ENCODE measurements around the gene DYNLT3.

Gene DYNLT3

DNA sequence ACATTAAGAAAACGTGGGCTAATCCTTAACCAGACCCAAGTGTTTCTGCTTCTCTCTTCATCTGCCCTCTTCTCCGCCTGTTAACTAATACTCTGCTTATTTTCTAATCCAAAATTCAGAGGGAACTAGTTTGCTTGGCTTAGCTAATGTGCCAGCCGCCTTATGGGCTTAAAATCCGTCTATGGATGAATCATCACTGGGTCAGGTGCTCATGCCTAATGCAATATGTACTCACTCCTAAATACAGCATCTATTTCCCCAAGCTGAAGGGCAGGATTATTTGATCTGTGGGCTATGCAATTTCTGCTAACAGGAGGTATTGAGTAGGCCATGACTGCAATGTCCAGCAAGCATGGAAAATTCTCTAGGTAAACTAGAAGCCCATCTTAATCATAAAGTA, 12.4 kb downstream of the DYNLT3 start:
- DNase-seq = no peak

GRCh38 chrX:37830371-37830770, 17.0 kb downstream of the DYNLT3 start:
- DNase-seq = no peak

DNA sequence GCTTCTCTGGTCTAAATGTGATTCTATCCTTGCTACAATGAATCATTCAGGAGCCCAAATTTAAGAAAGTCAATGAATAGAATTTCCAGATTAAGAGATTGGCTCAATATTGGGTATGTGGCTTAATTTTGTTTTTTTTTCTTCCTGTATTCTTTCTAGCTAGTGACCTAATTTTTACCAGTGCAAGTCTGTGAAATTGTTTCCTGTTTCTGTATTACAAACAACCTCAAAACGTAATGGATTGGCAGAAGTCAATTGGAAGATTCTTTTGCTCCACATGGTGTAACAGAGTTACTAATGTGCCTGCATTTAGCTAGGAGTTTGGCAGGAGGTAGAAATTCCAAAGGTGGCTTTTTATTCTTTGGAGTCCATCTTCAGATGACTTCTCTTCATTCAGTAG, 17.6 kb downstream of the DYNLT3 start:
- no peak for DNase-seq

- peak; percentile 49 for DNase-seq
Measured at GRCh38 chrX:37825215-37825842, 22.0 kb downstream of the DYNLT3 start.

DNA sequence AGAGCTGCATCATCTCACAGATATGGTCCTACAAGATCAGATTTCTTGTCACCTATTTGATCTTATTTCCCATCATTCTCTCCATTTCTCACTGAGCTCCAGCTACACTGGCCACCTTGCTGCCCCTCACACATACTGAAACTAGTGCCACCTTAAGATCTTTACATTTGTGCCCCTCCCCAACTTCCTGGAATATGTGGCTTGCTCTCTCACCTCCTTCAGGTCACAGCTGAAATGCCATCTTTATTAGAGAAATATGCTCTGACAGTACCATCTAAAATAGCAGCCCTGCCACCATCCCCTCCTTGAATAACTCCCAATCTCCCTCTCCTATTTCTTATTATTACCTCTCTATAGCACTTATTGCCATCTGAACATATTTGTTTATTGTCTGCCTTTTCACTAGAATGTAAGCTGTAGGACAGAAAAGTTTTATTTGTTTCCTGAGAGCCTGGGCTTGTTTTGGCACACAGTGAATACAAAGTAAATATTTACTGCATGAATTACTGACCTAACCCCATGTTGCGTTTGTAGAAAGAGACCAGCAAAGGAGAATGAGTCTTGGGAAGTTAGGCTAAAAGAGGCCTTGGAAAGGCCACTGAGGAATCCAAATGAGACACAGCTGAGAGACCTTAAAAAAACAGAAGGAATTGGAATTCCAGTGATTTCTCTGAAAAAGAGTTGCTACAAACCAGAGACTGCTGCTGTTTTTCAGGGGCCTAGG, 22.7 kb downstream of the DYNLT3 start:
- DNase-seq = no peak

GRCh38 chrX:37820646-37821045, 26.7 kb downstream of the DYNLT3 start:
- DNase-seq = no peak

- no peak for DNase-seq
Measured at GRCh38 chrX:37818031-37818430, 29.3 kb downstream of the DYNLT3 start.

DNA sequence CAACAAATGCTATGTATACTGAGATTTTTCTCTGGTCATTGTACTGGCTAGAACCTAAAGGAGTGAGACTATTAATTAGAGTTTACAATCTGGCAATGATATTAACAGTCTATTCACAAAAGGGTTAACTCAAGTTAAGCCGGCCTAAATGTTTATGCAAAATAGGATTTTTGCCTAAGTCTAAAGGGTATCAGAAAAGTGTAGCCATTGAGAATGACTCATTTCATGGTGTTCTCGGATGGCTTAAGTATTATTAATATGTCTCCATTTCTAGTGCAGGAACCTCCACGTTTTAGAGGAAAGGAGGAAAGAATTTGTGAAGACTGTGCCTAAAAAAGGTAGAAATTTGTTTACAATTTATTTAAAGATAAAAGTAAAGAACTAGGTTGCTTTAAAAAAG, 29.8 kb downstream of the DYNLT3 start:
- no peak for DNase-seq

DNA sequence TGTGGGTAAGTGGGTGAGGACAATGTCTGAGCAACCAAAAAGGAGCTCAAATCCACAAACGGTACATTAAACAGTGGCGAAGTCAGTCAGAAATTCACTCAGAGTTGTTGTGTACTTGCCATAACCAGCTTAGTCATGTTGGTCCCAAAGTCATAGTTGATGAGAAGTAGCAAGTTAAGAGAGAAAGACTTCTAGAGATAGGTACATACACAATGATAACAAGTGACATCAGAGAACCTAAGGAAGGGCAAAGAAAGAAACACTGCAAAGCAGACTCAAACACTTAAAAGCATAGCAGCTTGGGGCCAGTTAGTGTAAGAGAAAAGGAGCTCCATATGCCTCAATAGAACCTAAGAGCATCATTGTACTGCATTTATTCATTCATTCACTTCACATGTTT, 30.2 kb downstream of the DYNLT3 start:
- DNase-seq = no peak

DNA sequence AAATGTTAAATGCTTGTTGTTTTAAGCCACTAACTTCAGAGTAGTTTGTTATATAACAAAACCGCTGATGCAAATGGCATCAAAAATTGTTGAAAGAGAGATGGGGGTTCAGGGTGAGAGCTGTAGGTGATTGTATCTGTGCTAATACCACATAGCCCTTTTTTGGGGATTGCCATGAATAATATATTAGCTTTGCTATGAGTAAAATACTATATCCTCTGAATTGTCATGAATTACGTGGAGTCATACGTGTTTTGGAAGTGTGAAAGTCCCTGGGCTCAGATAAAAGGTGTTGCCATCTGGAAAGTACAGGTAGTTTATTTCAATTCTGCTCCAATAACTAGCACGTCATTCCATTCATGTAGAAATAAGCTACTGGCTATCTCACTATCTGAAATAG, 30.6 kb downstream of the DYNLT3 start:
- DNase-seq = no peak

DNA sequence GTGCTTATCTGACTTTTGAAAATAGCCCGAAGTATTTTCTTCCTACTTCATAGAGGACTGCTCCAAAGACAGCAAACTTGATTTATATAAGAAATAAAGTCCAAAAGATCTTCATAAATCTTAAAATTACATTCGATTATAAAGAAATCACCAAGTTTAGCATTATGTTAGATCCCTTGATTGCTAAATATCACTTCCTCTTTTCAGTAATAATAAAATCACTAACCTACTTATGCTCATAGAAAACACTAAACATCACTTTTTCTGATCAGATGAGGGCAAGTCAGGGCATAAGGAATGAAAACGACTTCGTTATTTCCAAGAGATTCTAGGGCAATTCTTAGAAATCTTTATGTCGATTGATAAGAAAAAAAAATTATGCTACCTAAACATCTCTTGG, 32.0 kb downstream of the DYNLT3 start:
- no peak for DNase-seq

DNA sequence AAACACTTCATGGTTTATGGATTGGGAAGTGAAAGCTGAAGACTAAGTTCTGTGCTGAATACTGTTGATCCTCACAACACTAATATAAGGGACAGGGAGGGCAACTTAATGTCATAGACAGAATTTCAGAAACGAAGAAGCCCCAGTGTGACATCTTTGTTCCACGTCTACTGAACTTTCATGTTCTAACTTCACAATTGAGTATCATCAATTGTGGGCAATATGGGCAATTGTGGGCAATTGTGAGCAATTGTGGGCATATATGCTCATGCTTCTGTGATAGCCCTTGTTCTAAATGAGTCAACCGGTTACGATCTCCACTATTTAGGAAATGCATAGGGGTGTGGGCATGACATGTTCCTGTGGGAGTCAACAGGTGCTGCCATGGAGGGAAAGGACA, 33.8 kb downstream of the DYNLT3 start:
- no peak for DNase-seq

GRCh38 chrX:37812110-37812509, 35.3 kb downstream of the DYNLT3 start:
- no peak for DNase-seq

GRCh38 chrX:37809970-37810369, 37.4 kb downstream of the DYNLT3 start:
- no peak for DNase-seq

DNA sequence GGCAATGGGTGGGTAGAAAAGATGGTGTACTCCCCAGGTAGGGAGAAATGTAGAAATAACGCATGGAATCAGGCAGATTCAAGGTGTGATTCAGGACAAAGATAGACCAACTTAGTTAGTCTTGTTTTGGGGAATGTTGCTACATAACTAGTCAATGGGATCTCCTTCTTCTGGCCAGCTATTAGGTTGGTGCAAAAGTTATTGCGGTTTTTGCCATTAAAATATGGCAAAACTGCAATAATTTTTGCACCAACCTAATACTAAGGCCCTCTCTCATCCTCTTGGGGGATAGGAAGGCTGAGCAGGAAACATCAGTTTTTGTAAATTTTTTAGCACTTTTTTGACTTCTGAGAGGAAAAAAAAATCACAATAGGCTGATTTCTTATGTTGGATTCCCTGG, 44.3 kb downstream of the DYNLT3 start:
- no peak for DNase-seq

GRCh38 chrX:37802028-37802427, 45.3 kb downstream of the DYNLT3 start:
- no peak for DNase-seq

- DNase-seq = no peak
Measured at GRCh38 chrX:37800717-37801116, 46.7 kb downstream of the DYNLT3 start.

DNA sequence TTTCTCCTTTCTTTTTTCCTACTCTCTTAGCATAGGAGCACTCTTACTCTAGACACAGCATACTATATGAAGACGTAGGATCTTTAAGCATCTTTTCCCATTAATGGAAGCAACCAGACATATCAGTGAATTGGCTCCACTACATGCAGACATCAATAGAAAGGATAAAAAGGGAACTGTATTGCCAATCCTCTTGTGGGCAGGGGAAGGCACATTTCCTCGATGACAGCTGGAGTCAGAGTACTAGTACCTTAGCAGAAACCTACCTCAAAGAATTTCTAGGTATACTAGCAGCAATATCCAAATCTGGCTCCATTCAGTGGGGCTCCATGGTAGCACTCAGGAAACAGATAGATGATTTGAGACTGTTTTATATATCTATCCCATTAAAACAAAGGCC, 47.4 kb downstream of the DYNLT3 start:
- no peak for DNase-seq

- DNase-seq = no peak
Measured at GRCh38 chrX:37796805-37797204, 50.6 kb downstream of the DYNLT3 start.

DNA sequence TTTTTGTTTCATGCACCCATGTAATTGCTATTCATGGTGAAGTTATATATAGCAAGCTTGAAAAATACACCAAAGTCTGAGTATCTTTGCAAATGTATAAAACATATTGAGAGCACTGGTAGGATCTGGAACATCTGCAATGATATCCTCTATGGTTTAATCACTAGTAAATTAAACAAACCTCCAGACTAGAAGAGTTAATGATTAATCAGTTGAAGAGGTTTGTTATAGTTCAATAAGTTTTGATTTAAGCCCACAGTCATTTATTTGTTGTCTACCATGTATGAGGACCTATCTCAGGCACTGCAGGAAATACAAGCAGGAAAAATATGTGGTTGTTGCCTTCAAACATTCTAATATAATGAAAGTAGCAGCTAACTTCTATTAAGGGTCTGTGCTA, 51.1 kb downstream of the DYNLT3 start:
- no peak for DNase-seq

All from activated naive CD4-positive, alpha-beta T cell treated with anti-CD3 and anti-CD28 coated beads, Interleukin-2, amount 50 U/mL, for 16 hours (primary cell).